LNCaP clone FGC (cell line): Measurements from ENCODE around the gene CCNG2.

ENCODE experiments used
- DNase-seq: peaks from one replicate; pipeline ENCODE4 v3.0.0-alpha.2; 2011; ENCODE audit warnings: low read depth
- H3K4me3 ChIP-seq: 2 replicates; pipeline ENCODE4 v1.5.1; 2011; ENCODE audit warnings: mild to moderate bottlenecking, low read depth, low read length, control low read depth
- TF ChIP-seq, protein P1 (sequence below): IDR thresholded peaks from 2 replicates; pipeline ENCODE4 v1.5.1; 2012; ENCODE audit warnings: mild to moderate bottlenecking; ENCODE audit not compliant: control insufficient read depth, insufficient read depth; ENCODE audit errors: extremely low read depth

The CCNG2 gene

DNA sequence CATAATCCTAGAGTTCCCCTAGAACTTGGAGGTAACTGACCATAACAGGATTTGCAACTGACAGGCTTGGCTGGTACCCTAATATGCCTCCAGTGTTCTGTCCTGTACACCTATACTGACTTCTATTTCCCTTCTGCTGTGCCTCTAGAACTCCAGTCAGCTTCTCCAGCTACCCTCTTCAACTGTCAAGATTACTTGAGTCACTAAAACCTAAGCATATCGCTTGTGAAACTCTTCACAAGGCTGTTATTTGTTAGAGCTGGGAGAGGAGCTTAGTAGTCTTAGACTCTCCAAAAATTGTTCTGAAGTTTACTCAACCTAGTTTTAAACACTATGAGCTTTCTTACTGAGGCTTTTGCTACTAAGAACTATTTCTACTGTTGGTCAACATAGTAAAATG is 52.0 kb downstream of the CCNG2 start:
- TF ChIP-seq, protein P1, sequence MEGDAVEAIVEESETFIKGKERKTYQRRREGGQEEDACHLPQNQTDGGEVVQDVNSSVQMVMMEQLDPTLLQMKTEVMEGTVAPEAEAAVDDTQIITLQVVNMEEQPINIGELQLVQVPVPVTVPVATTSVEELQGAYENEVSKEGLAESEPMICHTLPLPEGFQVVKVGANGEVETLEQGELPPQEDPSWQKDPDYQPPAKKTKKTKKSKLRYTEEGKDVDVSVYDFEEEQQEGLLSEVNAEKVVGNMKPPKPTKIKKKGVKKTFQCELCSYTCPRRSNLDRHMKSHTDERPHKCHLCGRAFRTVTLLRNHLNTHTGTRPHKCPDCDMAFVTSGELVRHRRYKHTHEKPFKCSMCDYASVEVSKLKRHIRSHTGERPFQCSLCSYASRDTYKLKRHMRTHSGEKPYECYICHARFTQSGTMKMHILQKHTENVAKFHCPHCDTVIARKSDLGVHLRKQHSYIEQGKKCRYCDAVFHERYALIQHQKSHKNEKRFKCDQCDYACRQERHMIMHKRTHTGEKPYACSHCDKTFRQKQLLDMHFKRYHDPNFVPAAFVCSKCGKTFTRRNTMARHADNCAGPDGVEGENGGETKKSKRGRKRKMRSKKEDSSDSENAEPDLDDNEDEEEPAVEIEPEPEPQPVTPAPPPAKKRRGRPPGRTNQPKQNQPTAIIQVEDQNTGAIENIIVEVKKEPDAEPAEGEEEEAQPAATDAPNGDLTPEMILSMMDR, result no peak
- H3K4me3 ChIP-seq, result no peak overlapping the region
- DNase-seq, result no peak

DNA sequence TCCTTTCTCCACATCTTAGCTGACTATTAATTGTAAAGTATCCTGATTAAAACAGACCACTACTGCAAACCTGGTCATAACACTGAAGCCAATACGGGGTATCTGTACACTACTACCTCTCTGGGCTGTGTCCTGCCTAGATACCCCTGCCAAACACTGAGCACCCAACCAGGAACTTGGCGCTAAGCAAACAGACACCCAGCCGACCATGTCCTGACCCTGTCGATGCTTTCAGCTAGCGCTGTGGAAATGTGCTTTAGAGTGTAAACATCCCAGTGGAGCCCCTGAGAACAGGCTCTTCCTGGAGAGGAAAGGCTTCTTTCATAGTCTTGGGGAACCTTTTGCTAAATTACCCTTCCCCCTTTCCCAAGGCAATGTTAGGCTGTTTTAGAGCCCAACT is 52.9 kb downstream of the CCNG2 start:
- TF ChIP-seq, protein P1, result no peak
- DNase-seq, result no peak
- H3K4me3 ChIP-seq, result no peak overlapping the region

DNA sequence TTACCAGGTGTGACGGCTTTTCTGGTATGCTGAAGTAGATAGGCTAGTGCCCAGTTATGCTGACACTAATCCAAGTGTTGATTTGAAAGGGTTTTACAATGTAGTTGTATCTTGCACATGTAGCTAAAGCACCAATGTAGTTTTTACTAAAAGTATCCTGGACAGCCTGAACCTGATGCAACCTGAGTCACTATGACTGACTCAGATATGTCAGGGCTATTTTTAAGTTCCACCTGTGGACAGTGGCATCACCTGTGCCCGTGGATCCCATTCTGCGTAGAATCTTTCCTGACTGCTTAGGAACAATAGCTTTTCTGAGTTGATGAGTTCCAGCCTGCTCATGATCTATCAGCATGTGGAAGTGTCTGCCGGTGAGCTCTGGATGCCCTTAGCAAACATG is 58.1 kb downstream of the CCNG2 start:
- no peak overlapping the region for H3K4me3 ChIP-seq
- DNase-seq, result no peak
- TF ChIP-seq, protein P1, result no peak

DNA sequence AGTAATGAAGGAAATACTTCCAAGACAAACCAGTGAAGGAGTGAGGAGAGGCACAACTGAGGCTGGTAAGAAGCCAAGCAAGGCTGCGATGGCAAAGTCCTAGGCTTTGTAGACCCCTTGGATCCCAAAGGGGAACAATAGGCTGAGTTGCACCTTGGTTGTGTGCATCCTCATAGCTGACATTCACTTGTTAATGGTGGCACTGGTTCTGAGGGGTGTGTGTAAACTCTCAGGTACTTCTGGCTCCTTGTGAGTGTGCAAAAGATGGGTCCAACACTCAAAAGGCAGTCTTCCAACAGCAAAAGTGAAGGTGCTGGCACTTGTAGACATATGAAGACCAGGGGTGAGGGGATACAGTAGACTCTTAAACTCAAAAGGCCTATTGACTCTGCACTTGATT is 60.5 kb downstream of the CCNG2 start:
- H3K4me3 ChIP-seq, result no peak overlapping the region
- DNase-seq, result no peak
- TF ChIP-seq, protein P1, result no peak

DNA sequence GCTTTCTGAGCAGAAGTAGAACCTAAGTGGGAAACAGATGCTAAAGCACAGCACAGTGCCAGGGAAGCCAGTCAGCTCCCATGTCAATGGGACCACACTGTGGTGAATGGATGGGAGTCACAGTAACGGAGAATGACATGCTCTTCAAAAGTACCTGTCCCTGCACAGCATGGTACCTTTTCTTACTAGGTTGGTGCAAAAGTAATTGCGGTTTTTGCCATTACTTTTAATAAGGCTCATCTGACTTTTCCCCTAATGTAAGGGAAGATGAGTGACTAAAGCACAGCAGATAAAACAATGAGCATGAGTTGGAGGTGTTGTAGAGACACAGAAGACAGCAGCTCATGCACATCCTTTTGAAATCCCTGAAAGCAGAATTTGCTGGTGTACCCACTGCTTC is 62.3 kb downstream of the CCNG2 start:
- DNase-seq, result no peak
- H3K4me3 ChIP-seq, result no peak overlapping the region
- TF ChIP-seq, protein P1, result no peak
